ENCODE results near the gene NLRP5. TPM values are rescaled to one million over a fixed set of nuclear protein-coding genes. Genes with fewer than 3 reads are reported as not detected.
"Not testable (repeated sequence)": the region's sequence is repeated elsewhere in the genome, so short reads cannot be mapped to it uniquely, and the experiment has no call there.

Gene NLRP5
- total and polyA plus RNA-seq, 2 donors from 2014 or later: not detected

GRCh38 chr19:56096665-56097064 lies 110.1 kb downstream of the NLRP5 start:
- H3K4me1 ChIP-seq (ENCODE audit: control insufficient read depth in 2 of 3, insufficient read depth in 2 of 3, low read depth in 1 of 3, low read length in 3 of 3): no peaks in the 10 kb centered on the region
- no peak for TF ChIP-seq CTCF (IDR thresholded peaks at IDR 0.05; ENCODE audit: borderline replicate concordance, extremely low read depth, insufficient read depth)
- H3K9me3 ChIP-seq (ENCODE audit: control insufficient read depth in 2 of 3, insufficient read depth in 1 of 3, low read length in 3 of 3): no peaks in the 10 kb centered on the region
- FAIRE-seq (no peak), DNase-seq (peak in 1 of 5 donors; percentile 33)
- H3K36me3 ChIP-seq (ENCODE audit: control insufficient read depth in 2 of 3, insufficient read depth in 3 of 3, low read length in 3 of 3): peaks cover 0 to 11% (median 4%) of the 10 kb centered on the region in 3 donors
- H3K9ac ChIP-seq (ENCODE audit: low read length in 3 of 3): no peak overlapping the region
- no peak overlapping the region for H3K27ac ChIP-seq (ENCODE audit: low read depth in 2 of 2, low read length in 2 of 2)
- H3K27me3 ChIP-seq (ENCODE audit: control insufficient read depth, insufficient read depth, low read length): no peaks in the 10 kb centered on the region
- intact Hi-C loops (cut with DNase I): loop anchor here (10.0 kb wide), 1 partner anchor 238 kb away; no protein-coding TSS in a partner anchor
- H3K4me3 ChIP-seq (ENCODE audit: low read length in 3 of 3): no peak overlapping the region

- TF ChIP-seq CTCF (IDR thresholded peaks at IDR 0.05; ENCODE audit: borderline replicate concordance, extremely low read depth, insufficient read depth): no peak
- Histone ChIP-seq H3K9me3 (ENCODE audit: control insufficient read depth in 2 of 3, insufficient read depth in 1 of 3, low read length in 3 of 3) (no peaks in the 10 kb centered on the region), H3K4me3 (ENCODE audit: low read length in 3 of 3) (no peak overlapping the region), H3K9ac (ENCODE audit: low read length in 3 of 3) (no peak overlapping the region), H3K27me3 (ENCODE audit: control insufficient read depth, insufficient read depth, low read length) (no peaks in the 10 kb centered on the region), H3K27ac (ENCODE audit: low read depth in 2 of 2, low read length in 2 of 2) (no peak overlapping the region), H3K36me3 (ENCODE audit: control insufficient read depth in 2 of 3, insufficient read depth in 3 of 3, low read length in 3 of 3) (peaks cover 0 to 11% (median 4%) of the 10 kb centered on the region in 3 donors), H3K4me1 (ENCODE audit: control insufficient read depth in 2 of 3, insufficient read depth in 2 of 3, low read depth in 1 of 3, low read length in 3 of 3) (no peaks in the 10 kb centered on the region)
- FAIRE-seq (no peak), DNase-seq (peak in 1 of 5 donors; percentile 46)
- intact Hi-C loops (cut with DNase I): loop anchor here (10.0 kb wide), 1 partner anchor 237 kb away; no protein-coding TSS in a partner anchor
These were observed 110.7 kb downstream of the NLRP5 start for GRCh38 chr19:56097306-56097705.

DNA sequence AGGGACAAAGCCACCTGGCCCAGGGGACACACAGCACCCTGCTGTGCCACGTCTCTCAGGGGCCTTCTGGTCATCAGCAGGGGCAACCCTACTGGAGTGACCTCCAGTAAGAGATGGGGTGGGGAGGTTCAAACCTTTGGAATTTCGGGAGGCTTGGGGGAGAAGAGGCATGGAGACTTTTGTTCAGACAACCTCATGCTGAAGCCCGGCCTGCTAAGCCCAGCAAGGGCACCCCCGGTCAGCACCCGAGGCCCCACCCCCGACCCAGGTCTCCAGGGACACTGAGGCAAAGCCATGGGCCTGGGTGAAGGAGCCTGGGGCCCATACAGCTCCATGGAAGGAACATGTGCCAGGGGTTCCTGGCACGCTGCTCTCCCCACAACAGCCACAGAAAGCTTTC lies 111.2 kb downstream of the NLRP5 start:
- Histone ChIP-seq H3K27ac (ENCODE audit: low read depth in 2 of 2, low read length in 2 of 2) (no peak overlapping the region), H3K36me3 (ENCODE audit: control insufficient read depth in 2 of 3, insufficient read depth in 3 of 3, low read length in 3 of 3) (peaks cover 0 to 11% (median 4%) of the 10 kb centered on the region in 3 donors), H3K4me1 (ENCODE audit: control insufficient read depth in 2 of 3, insufficient read depth in 2 of 3, low read depth in 1 of 3, low read length in 3 of 3) (no peaks in the 10 kb centered on the region), H3K9me3 (ENCODE audit: control insufficient read depth in 2 of 3, insufficient read depth in 1 of 3, low read length in 3 of 3) (no peaks in the 10 kb centered on the region), H3K27me3 (ENCODE audit: control insufficient read depth, insufficient read depth, low read length) (no peaks in the 10 kb centered on the region), H3K4me3 (ENCODE audit: low read length in 3 of 3) (no peak overlapping the region), H3K9ac (ENCODE audit: low read length in 3 of 3) (no peak overlapping the region)
- DNase-seq (no peak), FAIRE-seq (no peak)
- intact Hi-C loops (cut with DNase I): loop anchor here (10.0 kb wide), 1 partner anchor 237 kb away; no protein-coding TSS in a partner anchor
- no peak for TF ChIP-seq CTCF (IDR thresholded peaks at IDR 0.05; ENCODE audit: borderline replicate concordance, extremely low read depth, insufficient read depth)

DNA sequence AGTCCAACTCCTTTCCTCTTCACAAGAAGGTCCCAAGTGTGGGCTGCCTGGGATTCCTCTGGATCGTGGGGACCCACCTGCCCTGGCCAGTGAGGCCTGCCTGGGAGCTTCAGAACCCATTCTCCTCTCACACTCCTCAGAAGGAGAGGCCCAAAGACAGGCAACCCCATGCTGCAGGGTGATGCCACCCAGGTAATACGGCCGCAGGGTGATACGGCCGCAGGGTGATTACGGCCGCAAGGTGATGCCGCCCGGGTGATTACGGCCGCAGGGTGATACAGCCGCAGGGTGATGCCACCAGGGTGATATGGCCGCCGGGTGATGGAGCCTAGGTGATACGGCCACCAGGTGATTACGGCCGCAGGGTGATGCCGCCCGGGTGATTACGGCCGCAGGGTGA lies 111.7 kb downstream of the NLRP5 start:
- H3K9ac ChIP-seq (ENCODE audit: low read length in 3 of 3); H3K27me3 ChIP-seq (ENCODE audit: control insufficient read depth, insufficient read depth, low read length); H3K9me3 ChIP-seq (ENCODE audit: control insufficient read depth in 2 of 3, insufficient read depth in 1 of 3, low read length in 3 of 3); H3K4me3 ChIP-seq (ENCODE audit: low read length in 3 of 3); H3K27ac ChIP-seq (ENCODE audit: low read depth in 2 of 2, low read length in 2 of 2); FAIRE-seq; DNase-seq; H3K4me1 ChIP-seq (ENCODE audit: control insufficient read depth in 2 of 3, insufficient read depth in 2 of 3, low read depth in 1 of 3, low read length in 3 of 3): not testable (repeated sequence)
- intact Hi-C loops (cut with DNase I): loop anchor here (10.0 kb wide), 1 partner anchor 237 kb away; no protein-coding TSS in a partner anchor
- peaks cover 0 to 11% (median 4%) of the 10 kb centered on the region in 3 donors for H3K36me3 ChIP-seq (ENCODE audit: control insufficient read depth in 2 of 3, insufficient read depth in 3 of 3, low read length in 3 of 3)

All from kidney (tissue), 14 donors.